ENCODE results near the gene DNAJC10.

DNAJC10 gene

DNA sequence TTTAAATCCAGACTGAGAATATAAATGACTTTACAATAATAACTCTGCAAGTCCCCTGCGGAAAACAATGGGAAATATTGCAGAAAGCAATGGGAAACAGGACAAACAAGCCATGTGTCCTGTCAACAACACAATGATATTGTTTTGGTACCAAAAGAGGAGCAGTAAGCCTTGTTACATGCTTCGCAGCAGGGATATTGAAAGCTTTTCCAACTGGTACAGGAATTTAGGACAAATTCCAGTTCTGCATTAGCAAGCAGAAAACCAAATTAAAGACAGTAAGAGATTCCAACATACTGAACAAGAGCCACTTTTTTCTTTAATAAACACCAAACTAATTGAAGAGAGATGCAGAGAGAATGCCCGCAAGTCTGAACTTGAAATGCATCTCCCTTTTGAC lies 120.4 kb downstream of the DNAJC10 start:
- no peak for DNase-seq

All from NCI-H187 (cell line).